Stimulated activated CD4-positive, alpha-beta T cell treated with anti-CD3 and anti-CD28 coated beads, Interleukin-2, amount 100 ng/mL, for 4 hours (primary cell): ENCODE data around the gene ICA1.
"Not testable (repeated sequence)": the region's sequence is repeated elsewhere in the genome, so short reads cannot be mapped to it uniquely, and the experiment has no call there.

Source experiments
- DNase-seq: peaks from one replicate; pipeline ENCODE4 v3.0.0-alpha.2; 2020; ENCODE audit warnings: low read depth

Gene ICA1

GRCh38 chr7:8129318-8129659, 132.7 kb downstream of the ICA1 start:
- no peak for DNase-seq

GRCh38 chr7:8128449-8129317, 133.3 kb downstream of the ICA1 start:
- no peak for DNase-seq

GRCh38 chr7:8126601-8127167, 135.3 kb downstream of the ICA1 start:
- DNase-seq, result no peak

GRCh38 chr7:8125680-8126444, 136.1 kb downstream of the ICA1 start:
- DNase-seq, result peak; percentile 51

- no peak for DNase-seq
Measured at GRCh38 chr7:8121243-8121642, 140.7 kb downstream of the ICA1 start.

GRCh38 chr7:8120390-8121058, 141.4 kb downstream of the ICA1 start:
- no peak for DNase-seq

GRCh38 chr7:8119262-8119661, 142.7 kb downstream of the ICA1 start:
- DNase-seq, result no peak

GRCh38 chr7:8117195-8117594, 144.8 kb downstream of the ICA1 start:
- DNase-seq, result no peak

GRCh38 chr7:8115547-8116402, 146.2 kb downstream of the ICA1 start:
- DNase-seq, result no peak

- DNase-seq, result no peak
Measured at GRCh38 chr7:8114175-8114574, 147.8 kb downstream of the ICA1 start.

GRCh38 chr7:8113184-8113583, 148.8 kb downstream of the ICA1 start:
- DNase-seq, result no peak

- DNase-seq, result no peak
Measured at GRCh38 chr7:8112685-8113084, 149.3 kb downstream of the ICA1 start.

- DNase-seq, result no peak
Measured at GRCh38 chr7:8111282-8111960, 150.5 kb downstream of the ICA1 start.

- no peak for DNase-seq
Measured at GRCh38 chr7:8109196-8110022, 152.6 kb downstream of the ICA1 start.

- DNase-seq, result no peak
Measured at GRCh38 chr7:8105449-8106095, 156.4 kb downstream of the ICA1 start.

GRCh38 chr7:8103282-8103681, 158.7 kb downstream of the ICA1 start:
- no peak for DNase-seq

- not testable (repeated sequence) for DNase-seq
Measured at GRCh38 chr7:8101292-8101691, 160.7 kb downstream of the ICA1 start.

- no peak for DNase-seq
Measured at GRCh38 chr7:8094164-8095140, 167.5 kb downstream of the ICA1 start.
